HG02763 (cell line): ENCODE data around the gene TNFRSF14.

Experiments
- ATAC-seq: cut with Tn5 transposase; IDR thresholded peaks from one replicate; pipeline ENCODE4 v1.9.1; 2021; ENCODE audit warnings: mild to moderate bottlenecking, moderate library complexity; ENCODE audit not compliant: unreplicated experiment

Gene TNFRSF14

DNA sequence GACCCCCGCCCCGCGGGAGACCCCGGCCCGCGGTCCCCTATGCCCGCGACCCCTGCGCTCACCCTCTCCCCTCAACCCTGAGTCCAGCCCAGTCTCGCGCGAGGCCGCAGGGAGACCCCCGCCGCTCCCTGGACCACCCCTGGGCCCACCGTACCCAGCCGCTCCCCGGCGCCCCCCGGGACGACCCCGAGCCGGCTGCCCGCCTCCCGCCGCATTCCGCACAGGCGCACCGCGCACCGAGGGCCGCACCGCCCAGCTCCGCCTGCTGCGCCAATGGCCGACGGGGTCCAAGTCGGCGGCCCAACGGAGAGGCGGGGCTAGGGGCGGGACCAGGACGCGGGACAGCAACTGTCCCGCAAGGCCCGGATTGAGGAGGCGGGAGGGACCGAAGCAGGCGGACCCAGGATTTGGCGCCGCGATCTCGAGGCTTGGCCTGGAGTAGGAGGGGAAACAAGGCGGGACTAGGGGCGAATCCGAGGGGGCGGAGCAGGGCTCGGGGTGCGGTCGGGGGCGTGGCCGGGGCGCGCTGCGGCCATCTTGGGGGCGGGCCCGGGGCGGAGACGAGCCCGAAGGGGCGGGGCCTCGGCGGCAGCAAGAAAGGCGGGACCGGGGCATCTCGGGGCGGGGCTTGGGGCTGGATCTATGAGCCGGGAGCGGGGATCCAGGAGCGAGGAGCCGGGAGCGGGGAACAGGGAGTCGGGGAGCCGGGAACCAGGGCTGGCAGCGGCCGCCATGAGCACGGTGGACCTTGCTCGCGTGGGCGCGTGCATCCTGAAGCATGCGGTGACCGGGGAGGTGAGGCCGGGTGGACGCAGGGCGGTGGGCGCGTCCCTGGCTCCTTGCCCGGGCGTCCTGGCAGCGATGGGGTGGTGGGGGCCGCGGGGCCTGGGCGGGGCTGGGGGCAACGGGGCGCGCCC lies 30.2 kb downstream of the TNFRSF14 start, which contains the start of gene PRXL2B:
Gene PRXL2B (plus strand): TSS at position 624 of the 917 bp plus-strand sequence. CDS start 109 bp downstream, at position 733.
- ATAC-seq, result peak; percentile 69

DNA sequence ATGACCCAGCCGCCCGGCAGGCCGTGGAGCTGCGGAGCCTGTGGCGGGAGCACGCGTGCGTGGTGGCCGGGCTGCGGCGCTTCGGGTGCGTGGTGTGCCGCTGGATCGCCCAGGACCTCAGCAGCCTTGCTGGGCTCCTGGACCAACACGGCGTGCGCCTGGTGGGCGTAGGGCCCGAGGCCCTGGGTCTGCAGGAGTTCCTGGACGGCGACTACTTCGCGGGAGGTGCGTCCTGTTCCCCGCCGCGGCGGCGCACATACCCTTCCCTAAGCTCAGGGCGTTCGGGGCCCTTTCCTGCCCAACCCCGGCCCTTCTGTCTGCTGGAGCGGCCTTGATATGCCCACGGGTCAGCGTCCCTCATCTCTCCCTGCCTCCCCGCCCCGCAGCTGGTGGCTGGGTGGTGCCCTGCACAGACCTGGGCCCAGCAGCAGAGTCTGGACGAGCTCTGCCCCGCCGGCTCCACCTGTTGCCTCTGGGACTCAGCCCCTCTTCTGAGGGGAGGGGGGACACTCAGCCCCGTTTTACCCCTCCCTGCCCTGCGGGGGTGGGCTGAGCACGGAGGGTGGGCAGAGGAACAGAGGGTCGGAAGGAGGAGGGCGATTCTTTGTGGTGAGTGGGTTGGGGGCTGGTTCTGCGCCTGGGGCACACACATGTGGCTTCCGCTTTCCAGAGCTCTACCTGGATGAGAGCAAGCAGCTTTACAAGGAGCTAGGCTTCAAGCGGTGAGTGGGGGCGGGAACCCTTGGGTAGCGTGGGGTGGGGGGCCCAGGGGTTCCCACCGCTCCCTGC lies 31.1 kb downstream of the TNFRSF14 start:
- no peak for ATAC-seq

DNA sequence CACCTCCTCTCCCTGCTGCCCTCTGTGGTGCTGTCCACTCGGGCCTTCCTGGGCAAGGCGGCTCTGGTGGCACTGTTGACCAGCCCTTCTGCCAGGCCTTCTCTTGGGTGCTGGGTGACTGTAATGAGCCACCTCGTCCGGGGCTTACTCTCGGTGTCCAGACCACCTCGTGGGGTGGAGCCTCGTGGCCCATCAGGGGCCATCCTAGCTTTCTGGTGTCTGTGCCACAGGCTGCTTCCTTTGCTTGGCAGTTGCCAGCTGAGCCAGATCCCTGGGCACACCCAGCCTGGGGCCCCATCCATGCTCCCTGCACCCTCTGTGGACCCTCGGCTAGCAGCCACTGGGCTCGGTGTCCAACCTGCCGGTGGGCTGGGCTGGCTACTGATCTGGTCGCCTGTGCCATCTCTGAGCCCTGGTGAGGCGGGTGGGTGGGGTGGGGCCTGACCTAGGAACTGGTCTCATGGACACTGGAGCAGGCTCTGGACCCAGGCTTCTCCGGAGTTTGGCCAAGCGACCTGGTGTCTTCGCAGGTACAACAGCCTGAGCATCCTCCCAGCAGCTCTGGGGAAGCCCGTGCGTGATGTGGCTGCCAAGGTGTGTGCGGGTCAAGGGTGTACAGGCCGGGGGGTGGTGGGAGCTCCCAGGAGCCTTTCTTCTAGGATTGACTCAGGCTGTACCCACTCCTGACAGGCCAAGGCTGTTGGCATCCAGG lies 31.8 kb downstream of the TNFRSF14 start:
- ATAC-seq, result no peak

GRCh38 chr1:2588661-2589430 lies 32.7 kb downstream of the TNFRSF14 start:
- ATAC-seq, result no peak

DNA sequence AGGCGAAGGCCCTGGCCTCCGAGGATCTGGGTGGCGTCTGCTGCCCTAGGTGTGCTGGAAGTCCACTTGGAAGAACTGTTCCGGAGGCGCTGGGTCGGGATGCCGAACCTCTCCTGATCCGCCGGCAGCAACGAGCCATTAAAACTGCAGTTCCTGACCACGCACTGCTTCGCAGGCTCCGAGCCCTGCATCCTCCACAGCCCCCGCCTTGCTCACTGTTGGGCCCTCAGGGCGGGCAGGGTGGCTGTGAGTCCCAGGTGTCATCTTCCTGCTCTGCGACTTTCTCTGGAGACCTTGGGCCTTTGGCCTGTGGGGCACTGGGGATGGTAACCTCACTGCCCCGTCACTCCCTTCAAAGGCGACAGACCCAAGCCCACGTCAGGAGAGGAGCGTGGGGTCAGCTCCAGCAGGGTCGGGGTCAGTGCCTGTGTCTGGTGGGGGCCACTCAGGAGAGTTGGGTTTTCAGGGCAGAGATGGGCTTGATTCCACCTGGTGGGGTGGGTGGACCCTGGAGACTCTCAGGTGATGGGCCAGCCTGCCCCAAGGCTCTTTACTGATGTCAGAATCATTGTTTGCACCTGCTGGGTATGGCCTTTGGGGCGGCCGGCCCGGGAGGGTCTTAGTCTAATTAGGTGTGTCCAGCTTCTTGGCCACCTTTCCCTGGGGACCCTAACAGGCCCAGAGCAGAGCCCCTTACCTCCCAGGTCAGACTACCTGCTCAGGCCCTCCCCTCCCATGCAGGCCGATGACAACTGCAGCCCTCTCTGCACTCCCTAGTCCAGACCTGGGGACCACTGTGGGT lies 33.5 kb downstream of the TNFRSF14 start:
- no peak for ATAC-seq

- no peak for ATAC-seq
Observed at GRCh38 chr1:2590233-2591141, 34.3 kb downstream of the TNFRSF14 start.

GRCh38 chr1:2591233-2591580 lies 35.0 kb downstream of the TNFRSF14 start:
- no peak for ATAC-seq

DNA sequence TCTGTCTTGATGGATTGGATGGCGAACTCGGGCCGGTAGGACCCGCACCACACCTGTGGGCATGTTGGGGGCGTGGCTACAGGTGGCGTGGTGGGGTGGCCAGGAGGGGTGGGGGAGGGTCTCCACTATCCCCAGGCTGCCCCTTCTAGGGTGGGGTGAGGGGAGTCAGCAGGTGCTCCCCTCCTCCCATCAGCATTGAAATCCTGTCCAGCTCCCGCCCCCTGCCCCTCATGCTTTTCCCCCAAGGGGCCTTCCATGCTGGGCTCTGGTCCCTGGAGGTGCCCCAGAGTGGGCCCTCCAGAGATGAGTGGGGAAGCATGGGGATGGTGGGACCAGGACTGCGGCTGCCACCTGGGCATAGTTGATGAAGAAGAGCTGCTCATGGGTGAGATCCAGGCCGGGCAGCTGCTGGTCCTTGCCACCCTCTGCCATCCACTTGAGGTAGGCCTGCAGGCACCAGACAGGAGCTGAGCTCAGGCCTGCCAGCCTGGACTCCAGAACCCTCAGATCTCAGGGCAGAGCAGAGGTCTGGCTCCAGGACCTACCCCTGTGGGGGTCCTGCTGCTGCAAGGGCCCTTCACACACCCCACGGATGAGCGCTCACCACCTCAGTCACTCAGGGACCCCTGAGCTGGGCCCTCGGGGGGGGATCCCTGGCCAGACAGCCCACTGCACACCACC lies 35.5 kb downstream of the TNFRSF14 start:
- ATAC-seq, result no peak

- ATAC-seq, result no peak
Observed at GRCh38 chr1:2592672-2593071, 36.5 kb downstream of the TNFRSF14 start.

GRCh38 chr1:2593251-2593878 lies 37.2 kb downstream of the TNFRSF14 start:
- ATAC-seq, result no peak

DNA sequence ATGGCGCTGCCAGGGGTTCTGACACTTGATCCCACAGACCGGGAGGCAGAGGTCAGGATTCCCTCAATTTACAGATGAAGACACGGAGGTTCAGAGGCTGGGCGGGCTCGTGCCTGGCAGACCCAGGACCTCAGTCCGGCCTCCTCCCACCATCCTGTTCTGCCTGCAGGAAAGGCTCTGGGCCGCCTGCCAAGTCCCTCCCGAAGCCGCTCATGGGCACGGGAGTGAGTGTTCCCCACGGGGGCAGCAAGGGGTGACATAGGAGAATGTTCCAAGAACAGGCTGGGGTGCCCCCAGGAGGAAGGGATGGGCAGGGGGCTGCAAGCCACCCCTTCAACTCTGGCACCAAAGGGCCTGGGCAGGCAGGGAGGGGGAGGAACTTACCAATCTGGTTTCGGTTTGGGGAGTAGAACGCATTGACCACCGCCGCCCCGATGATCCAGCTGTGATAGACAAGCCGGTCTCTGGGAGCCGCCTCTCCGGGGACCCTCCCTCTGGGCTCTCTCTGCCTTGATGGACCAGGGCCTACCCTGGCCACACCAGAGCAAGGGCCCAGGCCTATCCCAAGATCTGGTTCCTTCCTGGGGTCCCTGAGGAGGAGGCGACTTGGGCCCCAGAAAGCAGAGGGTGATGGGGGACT lies 38.0 kb downstream of the TNFRSF14 start:
- no peak for ATAC-seq

GRCh38 chr1:2594641-2595131 lies 38.5 kb downstream of the TNFRSF14 start:
- ATAC-seq, result no peak

GRCh38 chr1:2595261-2595811 lies 39.2 kb downstream of the TNFRSF14 start:
- no peak for ATAC-seq

- ATAC-seq, result no peak
Observed at GRCh38 chr1:2595812-2596529, 39.8 kb downstream of the TNFRSF14 start.

DNA sequence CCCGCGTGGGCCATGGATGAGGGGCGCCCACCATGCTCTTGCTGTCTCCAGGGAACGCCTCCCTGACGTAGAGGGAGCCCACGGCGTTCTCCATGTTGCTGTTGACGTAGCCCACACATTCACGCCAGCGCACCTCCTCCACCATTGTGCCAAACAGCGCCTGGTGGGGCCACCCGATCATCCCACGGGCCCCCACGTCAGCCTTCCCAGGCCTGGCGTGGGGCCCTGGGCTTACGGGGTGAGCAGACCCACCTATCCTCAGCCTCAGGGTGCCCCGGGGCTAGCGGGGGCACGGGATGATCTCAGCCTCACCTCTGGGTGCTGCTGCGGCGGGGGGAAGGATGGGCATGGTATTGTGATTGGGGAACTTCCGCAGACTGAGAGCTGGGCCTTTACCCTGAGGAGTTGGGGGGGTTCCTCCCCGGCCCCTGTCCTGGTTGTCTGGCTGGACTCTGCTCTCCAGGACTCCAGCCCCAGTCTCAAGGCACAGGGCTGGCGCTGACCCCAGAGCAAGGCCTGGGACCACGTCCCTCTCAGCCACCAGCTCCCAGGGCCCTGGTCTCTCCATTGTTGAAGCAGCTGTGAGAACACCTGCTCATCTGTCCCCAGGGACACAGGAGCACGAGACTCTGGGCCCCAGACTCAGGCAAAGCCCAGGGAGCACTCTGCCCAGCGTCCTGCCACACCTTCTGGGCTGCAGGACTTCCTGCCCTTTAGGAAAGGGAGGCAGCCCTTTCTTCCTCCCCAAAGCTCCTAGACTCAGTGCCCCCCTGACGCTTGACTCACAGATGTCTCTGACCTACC lies 40.6 kb downstream of the TNFRSF14 start:
- ATAC-seq, result no peak
